ENCODE measurements around the gene NAGK.

Gene NAGK

GRCh38 chr2:71064110-71064611 is 4.3 kb upstream of the NAGK start:
- Histone ChIP-seq H3K4me3 (ENCODE audit: low read depth, low read length) (no peak overlapping the region), H3K9me3 (ENCODE audit: control insufficient read depth, insufficient read depth, low read depth, low read length) (no peaks in the 10 kb centered on the region), H3K27ac (ENCODE audit: extremely low read depth, low read depth, low read length) (no peak overlapping the region), H3K4me1 (ENCODE audit: control insufficient read depth, insufficient read depth, low read length) (no peaks in the 10 kb centered on the region; the same call in 1 of the 2 replicates), H3K36me3 (ENCODE audit: control insufficient read depth in 2 of 2, insufficient read depth in 1 of 2, low read length in 2 of 2) (no peaks in the 10 kb centered on the region)
- POLR2A ChIA-PET = no interaction called here
- CTCF ChIA-PET = no interaction called here
- TF ChIP-seq KLF9 (tag by site-specific recombination; IDR thresholded peaks at IDR 0.05; ENCODE audit: low read depth) = no peak
- TF ChIP-seq FEZF1 (tag by site-specific recombination; IDR thresholded peaks at IDR 0.05) = no peak
- no peak for TF ChIP-seq ZNF280D (tag by site-specific recombination; IDR thresholded peaks at IDR 0.05)
- 0 out of 2 replicates have a peak, but pooled peaks have one; percentile 6 for TF ChIP-seq EGR2 (tag by site-specific recombination; IDR thresholded peaks at IDR 0.05; ENCODE audit: low read depth)

- Histone ChIP-seq H3K27ac (ENCODE audit: extremely low read depth, low read depth, low read length) (no peak overlapping the region), H3K4me1 (ENCODE audit: control insufficient read depth, insufficient read depth, low read length) (no peaks in the 10 kb centered on the region; the same call in 1 of the 2 replicates), H3K9me3 (ENCODE audit: control insufficient read depth, insufficient read depth, low read depth, low read length) (no peaks in the 10 kb centered on the region), H3K4me3 (ENCODE audit: low read depth, low read length) (no peak overlapping the region), H3K36me3 (ENCODE audit: control insufficient read depth in 2 of 2, insufficient read depth in 1 of 2, low read length in 2 of 2) (peaks cover 0 to 4% of the 10 kb centered on the region in 2 experiments; a peak in 1 of 3 replicates)
- ChIA-PET POLR2A (no interaction called here), CTCF (no interaction called here)
- no peak for TF ChIP-seq ZSCAN18 (tag by site-specific recombination; IDR thresholded peaks at IDR 0.05)
- no peak for TF ChIP-seq ZNF16 (tag by site-specific recombination; IDR thresholded peaks at IDR 0.05; ENCODE audit: low read depth)
- no peak for TF ChIP-seq KLF10 (tag by site-specific recombination; IDR thresholded peaks at IDR 0.05)
- TF ChIP-seq ZNF776 (tag by site-specific recombination; IDR thresholded peaks at IDR 0.05; ENCODE audit: borderline replicate concordance) = no peak
- TF ChIP-seq ZBTB10 (tag by site-specific recombination; IDR thresholded peaks at IDR 0.05) = no peak
- no peak for TF ChIP-seq BCL6B (tag by site-specific recombination; IDR thresholded peaks at IDR 0.05)
- TF ChIP-seq ZNF624 (tag by site-specific recombination; IDR thresholded peaks at IDR 0.05) = no peak
- TF ChIP-seq ZNF518A (tag by site-specific recombination; conservative IDR thresholded peaks at IDR 0.05; ENCODE audit: low read depth) = no peak
- no peak for TF ChIP-seq ATF2 (tag by site-specific recombination; IDR thresholded peaks at IDR 0.05; ENCODE audit: low read depth)
- TF ChIP-seq ZNF416 (tag by site-specific recombination; IDR thresholded peaks at IDR 0.05) = no peak
- TF ChIP-seq ZNF792 (tag by site-specific recombination; IDR thresholded peaks at IDR 0.05) = no peak
Measured at GRCh38 chr2:71064754-71065621, 3.5 kb upstream of the NAGK start.
